ENCODE results near the gene CLASP1.

GRCh38 chr2:121342751-121343150, 306.5 kb downstream of the CLASP1 start:
- TF ChIP-seq CTCF (IDR thresholded peaks at IDR 0.05; ENCODE audit: low read length) (no peak), EZH2 (IDR thresholded peaks at IDR 0.05; ENCODE audit: borderline replicate concordance, low read length) (no peak)

Data from OCI-LY1 (cell line).